ENCODE measurements around the gene HPX. TPM values are rescaled to one million over a fixed set of nuclear protein-coding genes. Genes with fewer than 3 reads are reported as not detected.

HPX gene
- total RNA-seq, 1 donor from 2014 or later = 1.4 TPM

GRCh38 chr11:6419009-6419631 lies 21.7 kb downstream of the HPX start, which contains the start of gene APBB1:
Gene APBB1, minus strand, starts transcription at chr11:6419094. Its CDS starts 7,747 bp downstream, at chr11:6411347.
- H3K27ac Mint-ChIP-seq (ENCODE audit: unreplicated experiment) = no peak within 1 kb of the TSS
- TF ChIP-seq, protein P1, sequence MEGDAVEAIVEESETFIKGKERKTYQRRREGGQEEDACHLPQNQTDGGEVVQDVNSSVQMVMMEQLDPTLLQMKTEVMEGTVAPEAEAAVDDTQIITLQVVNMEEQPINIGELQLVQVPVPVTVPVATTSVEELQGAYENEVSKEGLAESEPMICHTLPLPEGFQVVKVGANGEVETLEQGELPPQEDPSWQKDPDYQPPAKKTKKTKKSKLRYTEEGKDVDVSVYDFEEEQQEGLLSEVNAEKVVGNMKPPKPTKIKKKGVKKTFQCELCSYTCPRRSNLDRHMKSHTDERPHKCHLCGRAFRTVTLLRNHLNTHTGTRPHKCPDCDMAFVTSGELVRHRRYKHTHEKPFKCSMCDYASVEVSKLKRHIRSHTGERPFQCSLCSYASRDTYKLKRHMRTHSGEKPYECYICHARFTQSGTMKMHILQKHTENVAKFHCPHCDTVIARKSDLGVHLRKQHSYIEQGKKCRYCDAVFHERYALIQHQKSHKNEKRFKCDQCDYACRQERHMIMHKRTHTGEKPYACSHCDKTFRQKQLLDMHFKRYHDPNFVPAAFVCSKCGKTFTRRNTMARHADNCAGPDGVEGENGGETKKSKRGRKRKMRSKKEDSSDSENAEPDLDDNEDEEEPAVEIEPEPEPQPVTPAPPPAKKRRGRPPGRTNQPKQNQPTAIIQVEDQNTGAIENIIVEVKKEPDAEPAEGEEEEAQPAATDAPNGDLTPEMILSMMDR (IDR thresholded peaks at IDR 0.05; ENCODE audit: unreplicated experiment) = no peak

GRCh38 chr11:6418557-6419008 lies 22.2 kb downstream of the HPX start:
- no peak overlapping the region for H3K4me3 Mint-ChIP-seq (ENCODE audit: unreplicated experiment)
- no peak overlapping the region for H3K27ac Mint-ChIP-seq (ENCODE audit: unreplicated experiment)
- H3K4me1 Mint-ChIP-seq (ENCODE audit: unreplicated experiment) = peaks cover 3% of the 10 kb centered on the region
- H3K9me3 Mint-ChIP-seq (ENCODE audit: unreplicated experiment) = no peaks in the 10 kb centered on the region
- peak; percentile 20 for DNase-seq (ENCODE audit: low spot score)
- H3K27me3 Mint-ChIP-seq (ENCODE audit: unreplicated experiment) = peaks cover 4% of the 10 kb centered on the region
- H3K36me3 Mint-ChIP-seq (ENCODE audit: low read depth, unreplicated experiment) = no peaks in the 10 kb centered on the region
- TF ChIP-seq, protein P1 (IDR thresholded peaks at IDR 0.05; ENCODE audit: unreplicated experiment) = no peak

More at GRCh38 chr11:6419009-6419631, 21.7 kb downstream of the HPX start, which contains the start of gene APBB1:
- H3K4me3 Mint-ChIP-seq (ENCODE audit: unreplicated experiment) = peak within 1 kb of the TSS; percentile 88
- no peaks in the 10 kb centered on the region for H3K9me3 Mint-ChIP-seq (ENCODE audit: unreplicated experiment)
- H3K36me3 Mint-ChIP-seq (ENCODE audit: low read depth, unreplicated experiment) = no peaks in the 10 kb centered on the region
- H3K27me3 Mint-ChIP-seq (ENCODE audit: unreplicated experiment) = peaks cover 4% of the 10 kb centered on the region
- peak; percentile 58 for DNase-seq (ENCODE audit: low spot score)
- peaks cover 3% of the 10 kb centered on the region for H3K4me1 Mint-ChIP-seq (ENCODE audit: unreplicated experiment)

- H3K27me3 Mint-ChIP-seq (ENCODE audit: unreplicated experiment) = peaks cover 4% of the 10 kb centered on the region
- H3K9me3 Mint-ChIP-seq (ENCODE audit: unreplicated experiment) = no peaks in the 10 kb centered on the region
- H3K4me1 Mint-ChIP-seq (ENCODE audit: unreplicated experiment) = peaks cover 4% of the 10 kb centered on the region
- H3K4me3 Mint-ChIP-seq (ENCODE audit: unreplicated experiment) = no peak overlapping the region
- DNase-seq (ENCODE audit: low spot score) = no peak
- H3K27ac Mint-ChIP-seq (ENCODE audit: unreplicated experiment) = no peak overlapping the region
- no peaks in the 10 kb centered on the region for H3K36me3 Mint-ChIP-seq (ENCODE audit: low read depth, unreplicated experiment)
- TF ChIP-seq, protein P1 (IDR thresholded peaks at IDR 0.05; ENCODE audit: unreplicated experiment) = no peak
Observed at GRCh38 chr11:6417907-6418556, 22.8 kb downstream of the HPX start.

GRCh38 chr11:6415797-6416196 lies 25.0 kb downstream of the HPX start:
- peaks cover 6% of the 10 kb centered on the region for H3K27me3 Mint-ChIP-seq (ENCODE audit: unreplicated experiment)
- DNase-seq (ENCODE audit: low spot score) = no peak
- peaks cover 6% of the 10 kb centered on the region for H3K4me1 Mint-ChIP-seq (ENCODE audit: unreplicated experiment)
- no peak overlapping the region for H3K4me3 Mint-ChIP-seq (ENCODE audit: unreplicated experiment)
- TF ChIP-seq, protein P1 (IDR thresholded peaks at IDR 0.05; ENCODE audit: unreplicated experiment) = no peak
- no peaks in the 10 kb centered on the region for H3K9me3 Mint-ChIP-seq (ENCODE audit: unreplicated experiment)
- H3K27ac Mint-ChIP-seq (ENCODE audit: unreplicated experiment) = no peak overlapping the region
- H3K36me3 Mint-ChIP-seq (ENCODE audit: low read depth, unreplicated experiment) = no peaks in the 10 kb centered on the region

- Mint-ChIP-seq H3K27me3 (ENCODE audit: unreplicated experiment) (peaks cover 6% of the 10 kb centered on the region), H3K27ac (ENCODE audit: unreplicated experiment) (no peak overlapping the region), H3K4me1 (ENCODE audit: unreplicated experiment) (peaks cover 6% of the 10 kb centered on the region), H3K9me3 (ENCODE audit: unreplicated experiment) (no peaks in the 10 kb centered on the region), H3K4me3 (ENCODE audit: unreplicated experiment) (no peak overlapping the region), H3K36me3 (ENCODE audit: low read depth, unreplicated experiment) (no peaks in the 10 kb centered on the region)
- TF ChIP-seq, protein P1 (IDR thresholded peaks at IDR 0.05; ENCODE audit: unreplicated experiment) = no peak
- DNase-seq (ENCODE audit: low spot score) = no peak
Observed at GRCh38 chr11:6414874-6415328, 25.9 kb downstream of the HPX start.

Data from endothelial cell (in vitro differentiated cells).